Lower leg skin (tissue), 3 donors: ENCODE results near the gene METTL26.

Experiments
- POLR2A ChIP-seq, 2 donors: fragments of 450-650 bp; IDR thresholded peaks; one replicate each; pipeline ENCODE4 v1.6.1; 2016 to 2017; ENCODE audit warnings: antibody characterized with exemption in 2 of 2, mild to moderate bottlenecking in 1 of 2, moderate library complexity in 1 of 2
- TF ChIP-seq, protein P1 (sequence below), 3 donors: fragments of 450-650 bp; IDR thresholded peaks; one replicate each; pipeline ENCODE4 v1.5.1; 2016; ENCODE audit warnings: antibody characterized with exemption in 3 of 3, mild to moderate bottlenecking in 3 of 3, moderate library complexity in 2 of 3

DNA sequence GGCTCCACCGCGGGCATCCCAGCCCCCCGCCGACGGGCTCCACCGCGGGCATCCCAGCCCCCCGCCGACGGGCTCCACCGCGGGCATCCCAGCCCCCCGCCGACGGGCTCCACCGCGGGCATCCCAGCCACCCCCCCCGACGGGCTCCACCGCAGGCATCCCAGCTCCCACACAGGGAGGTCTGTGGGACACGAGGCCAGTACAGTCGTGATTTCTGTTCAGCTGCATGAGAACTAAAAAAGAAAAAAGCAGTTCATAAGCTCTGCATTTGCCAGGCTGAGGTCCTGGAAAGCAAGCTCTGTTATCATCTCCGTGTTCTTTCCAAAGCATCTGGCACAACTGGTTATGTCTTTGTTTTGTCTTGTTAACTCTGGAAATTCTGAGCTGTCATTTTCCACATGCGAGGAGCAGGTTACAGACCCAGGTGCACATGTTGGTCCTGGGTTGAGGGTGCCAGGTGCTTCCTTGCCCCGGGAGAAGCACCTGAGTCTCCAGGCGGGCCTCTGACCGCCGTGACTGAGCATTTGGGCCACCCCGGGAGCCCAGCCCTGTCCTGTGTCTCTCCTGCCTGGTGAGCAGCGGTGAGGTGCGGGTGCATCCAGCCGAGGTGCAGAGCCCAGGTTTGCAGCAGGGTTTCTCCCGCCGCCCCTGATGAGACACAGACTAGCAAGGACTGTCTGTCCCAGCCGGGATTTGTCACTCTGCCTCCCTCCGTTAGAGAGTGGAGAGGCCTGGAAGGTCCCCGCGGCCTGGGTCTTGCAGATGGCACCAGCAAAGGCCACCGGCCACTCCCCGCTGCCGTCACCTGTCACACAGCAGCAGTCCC is 15.2 kb downstream of the METTL26 start:
- TF ChIP-seq, protein P1, sequence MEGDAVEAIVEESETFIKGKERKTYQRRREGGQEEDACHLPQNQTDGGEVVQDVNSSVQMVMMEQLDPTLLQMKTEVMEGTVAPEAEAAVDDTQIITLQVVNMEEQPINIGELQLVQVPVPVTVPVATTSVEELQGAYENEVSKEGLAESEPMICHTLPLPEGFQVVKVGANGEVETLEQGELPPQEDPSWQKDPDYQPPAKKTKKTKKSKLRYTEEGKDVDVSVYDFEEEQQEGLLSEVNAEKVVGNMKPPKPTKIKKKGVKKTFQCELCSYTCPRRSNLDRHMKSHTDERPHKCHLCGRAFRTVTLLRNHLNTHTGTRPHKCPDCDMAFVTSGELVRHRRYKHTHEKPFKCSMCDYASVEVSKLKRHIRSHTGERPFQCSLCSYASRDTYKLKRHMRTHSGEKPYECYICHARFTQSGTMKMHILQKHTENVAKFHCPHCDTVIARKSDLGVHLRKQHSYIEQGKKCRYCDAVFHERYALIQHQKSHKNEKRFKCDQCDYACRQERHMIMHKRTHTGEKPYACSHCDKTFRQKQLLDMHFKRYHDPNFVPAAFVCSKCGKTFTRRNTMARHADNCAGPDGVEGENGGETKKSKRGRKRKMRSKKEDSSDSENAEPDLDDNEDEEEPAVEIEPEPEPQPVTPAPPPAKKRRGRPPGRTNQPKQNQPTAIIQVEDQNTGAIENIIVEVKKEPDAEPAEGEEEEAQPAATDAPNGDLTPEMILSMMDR (IDR thresholded peaks at IDR 0.05), result no peak
- no peak for TF ChIP-seq POLR2A (IDR thresholded peaks at IDR 0.05)
